Measurements from ENCODE around the gene MED22.

DNA sequence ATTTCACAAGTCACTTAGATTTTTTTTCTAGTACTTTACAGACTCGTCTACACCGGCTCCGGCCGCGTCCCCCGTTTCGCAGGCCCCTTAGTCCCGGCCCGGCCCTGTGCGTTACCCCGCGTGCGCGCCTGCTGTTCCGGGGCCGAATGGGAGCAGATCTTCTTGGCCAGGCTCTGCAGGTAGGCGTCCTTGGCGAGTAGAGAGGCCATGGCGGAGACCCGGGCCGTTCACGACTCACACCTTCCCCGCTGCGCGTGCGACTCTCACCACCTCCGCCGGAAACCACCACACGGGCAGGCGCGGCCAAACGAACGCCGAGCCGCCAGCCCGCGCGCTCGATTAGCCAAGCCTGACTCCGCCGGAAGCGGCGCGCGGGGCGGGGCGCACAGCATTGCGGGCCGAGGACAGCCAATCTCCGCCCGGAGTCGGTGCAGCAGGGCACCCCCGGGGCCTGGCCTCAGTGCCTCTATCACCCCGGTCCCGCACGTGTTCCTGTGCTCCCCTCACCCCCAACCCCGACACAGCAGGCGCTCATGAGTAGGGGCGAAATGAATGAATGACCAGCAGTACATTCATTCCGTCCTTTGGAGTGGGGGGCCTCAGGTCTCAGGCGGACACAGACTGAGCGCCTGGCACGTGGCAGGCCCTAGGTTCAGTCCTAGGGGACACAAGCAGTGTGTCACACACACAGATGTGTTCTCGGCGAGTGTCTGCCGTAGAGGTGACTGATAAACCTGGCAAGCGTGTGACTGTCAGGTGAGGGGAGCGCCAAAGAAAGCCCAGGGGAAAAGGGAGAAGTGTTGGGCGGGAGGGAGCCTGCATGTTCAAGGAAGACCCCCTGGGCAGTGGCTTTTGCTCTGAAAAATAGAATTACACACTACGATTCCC, 11.8 kb downstream of the MED22 start, which contains the start of gene SURF6:
- no peak for TF ChIP-seq EP300 (IDR thresholded peaks at IDR 0.05; ENCODE audit: borderline replicate concordance)
- TF ChIP-seq FOXM1 (IDR thresholded peaks at IDR 0.05; ENCODE audit: borderline replicate concordance, low read depth): no peak; the same call in 1 of the 2 replicates
- TF ChIP-seq, protein P1, sequence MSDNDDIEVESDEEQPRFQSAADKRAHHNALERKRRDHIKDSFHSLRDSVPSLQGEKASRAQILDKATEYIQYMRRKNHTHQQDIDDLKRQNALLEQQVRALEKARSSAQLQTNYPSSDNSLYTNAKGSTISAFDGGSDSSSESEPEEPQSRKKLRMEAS (IDR thresholded peaks at IDR 0.05): peak; percentile 97
- peak; percentile 90 for TF ChIP-seq YY1 (IDR thresholded peaks at IDR 0.05; ENCODE audit: low read depth)
- TF ChIP-seq TAF1 (IDR thresholded peaks at IDR 0.05; ENCODE audit: low read depth): peak; percentile 87
- no peak; the same call in 1 of the 2 replicates for TF ChIP-seq CREB1 (IDR thresholded peaks at IDR 0.05; ENCODE audit: low read depth)
- no peak; the same call in 1 of the 2 replicates for TF ChIP-seq RAD21 (IDR thresholded peaks at IDR 0.05; ENCODE audit: low read depth)
- no peak for TF ChIP-seq CEBPB (IDR thresholded peaks at IDR 0.05)
- TF ChIP-seq EGR1 (IDR thresholded peaks at IDR 0.05): peak; percentile 58; the same call in 1 of the 2 replicates
- TF ChIP-seq, protein P2, sequence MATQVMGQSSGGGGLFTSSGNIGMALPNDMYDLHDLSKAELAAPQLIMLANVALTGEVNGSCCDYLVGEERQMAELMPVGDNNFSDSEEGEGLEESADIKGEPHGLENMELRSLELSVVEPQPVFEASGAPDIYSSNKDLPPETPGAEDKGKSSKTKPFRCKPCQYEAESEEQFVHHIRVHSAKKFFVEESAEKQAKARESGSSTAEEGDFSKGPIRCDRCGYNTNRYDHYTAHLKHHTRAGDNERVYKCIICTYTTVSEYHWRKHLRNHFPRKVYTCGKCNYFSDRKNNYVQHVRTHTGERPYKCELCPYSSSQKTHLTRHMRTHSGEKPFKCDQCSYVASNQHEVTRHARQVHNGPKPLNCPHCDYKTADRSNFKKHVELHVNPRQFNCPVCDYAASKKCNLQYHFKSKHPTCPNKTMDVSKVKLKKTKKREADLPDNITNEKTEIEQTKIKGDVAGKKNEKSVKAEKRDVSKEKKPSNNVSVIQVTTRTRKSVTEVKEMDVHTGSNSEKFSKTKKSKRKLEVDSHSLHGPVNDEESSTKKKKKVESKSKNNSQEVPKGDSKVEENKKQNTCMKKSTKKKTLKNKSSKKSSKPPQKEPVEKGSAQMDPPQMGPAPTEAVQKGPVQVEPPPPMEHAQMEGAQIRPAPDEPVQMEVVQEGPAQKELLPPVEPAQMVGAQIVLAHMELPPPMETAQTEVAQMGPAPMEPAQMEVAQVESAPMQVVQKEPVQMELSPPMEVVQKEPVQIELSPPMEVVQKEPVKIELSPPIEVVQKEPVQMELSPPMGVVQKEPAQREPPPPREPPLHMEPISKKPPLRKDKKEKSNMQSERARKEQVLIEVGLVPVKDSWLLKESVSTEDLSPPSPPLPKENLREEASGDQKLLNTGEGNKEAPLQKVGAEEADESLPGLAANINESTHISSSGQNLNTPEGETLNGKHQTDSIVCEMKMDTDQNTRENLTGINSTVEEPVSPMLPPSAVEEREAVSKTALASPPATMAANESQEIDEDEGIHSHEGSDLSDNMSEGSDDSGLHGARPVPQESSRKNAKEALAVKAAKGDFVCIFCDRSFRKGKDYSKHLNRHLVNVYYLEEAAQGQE (IDR thresholded peaks at IDR 0.05; ENCODE audit: low read depth): no peak
